ENCODE results near the gene EAPP.
"Not testable (repeated sequence)": the region's sequence is repeated elsewhere in the genome, so short reads cannot be mapped to it uniquely, and the experiment has no call there.

EAPP gene

GRCh38 chr14:34478261-34478660 lies 61.2 kb downstream of the EAPP start:
- no peak for DNase-seq

DNA sequence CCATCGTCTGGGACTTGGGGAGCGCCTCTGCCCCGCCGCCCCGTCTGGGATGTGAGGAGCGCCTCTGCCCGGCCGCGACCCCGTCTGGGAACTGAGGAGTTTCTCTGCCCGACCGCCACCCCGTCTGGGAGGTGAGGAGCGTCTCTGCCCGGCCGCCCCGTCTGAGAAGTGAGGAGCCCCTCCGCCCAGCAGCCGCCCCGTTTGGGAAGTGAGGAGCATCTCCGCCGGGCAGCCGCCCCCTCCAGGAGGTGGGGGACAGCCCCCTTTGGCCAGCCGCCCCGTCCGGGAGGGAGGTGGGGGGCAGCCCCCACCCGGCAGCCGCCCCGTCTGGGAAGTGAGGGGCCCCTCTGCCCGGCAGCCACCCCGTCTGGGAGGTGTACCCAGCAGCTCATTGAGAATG lies 63.5 kb downstream of the EAPP start:
- not testable (repeated sequence) for DNase-seq

GRCh38 chr14:34475163-34475562 lies 64.3 kb downstream of the EAPP start:
- DNase-seq, result no peak

- no peak for DNase-seq
Observed at GRCh38 chr14:34474187-34474679, 65.3 kb downstream of the EAPP start.

DNA sequence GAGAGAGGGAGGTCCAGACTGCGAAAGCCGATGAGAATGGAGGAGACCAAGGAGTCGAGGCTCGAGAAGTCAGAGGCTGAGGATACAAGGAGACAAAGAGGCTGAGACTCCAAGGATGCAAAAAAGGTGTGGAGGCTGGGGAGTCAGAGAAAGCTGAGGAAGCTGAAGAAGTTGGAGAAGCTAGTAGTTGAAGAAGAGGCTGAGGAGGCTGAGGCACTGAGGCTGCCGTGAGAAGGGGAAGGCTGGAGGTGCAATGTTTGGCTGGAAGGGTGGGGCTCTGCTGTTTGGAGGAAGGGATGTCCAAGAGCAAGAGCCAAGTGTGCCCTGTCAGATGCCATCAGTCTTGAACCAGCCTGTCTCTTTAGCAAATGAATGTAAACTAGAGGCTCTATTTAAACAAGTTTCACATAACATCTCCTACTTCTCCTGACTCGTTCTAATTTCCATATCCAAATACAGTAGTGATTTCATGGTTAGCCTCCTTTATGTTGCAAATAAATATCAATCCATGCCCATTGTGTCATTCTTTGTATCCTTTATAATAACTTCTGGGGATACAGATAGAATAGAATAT lies 66.7 kb downstream of the EAPP start:
- DNase-seq, result no peak

GRCh38 chr14:34470319-34470718 lies 69.2 kb downstream of the EAPP start:
- DNase-seq, result no peak

DNA sequence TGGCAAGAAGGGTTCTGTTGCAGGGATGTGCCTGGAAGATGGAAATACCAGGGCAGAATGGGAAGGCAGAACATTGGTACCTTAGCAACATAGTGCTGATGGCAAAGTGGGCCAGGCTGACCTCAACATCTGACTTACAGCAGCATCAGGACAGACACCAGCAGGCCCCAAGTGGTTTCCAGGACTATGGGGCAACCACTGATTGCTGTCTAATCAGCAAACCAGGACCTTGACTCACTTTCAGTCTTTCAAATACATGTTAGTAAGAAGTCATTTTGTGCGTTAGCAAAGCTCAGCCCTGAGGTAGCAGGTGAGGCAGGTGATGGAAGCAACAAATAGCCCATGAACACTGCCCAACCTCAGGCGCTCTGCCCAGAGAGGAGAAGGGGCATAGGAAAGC lies 72.8 kb downstream of the EAPP start:
- DNase-seq, result no peak
